HepG2 (cell line): ENCODE results near the gene ILKAP. TPM values are rescaled to one million over a fixed set of nuclear protein-coding genes. Genes with fewer than 3 reads are reported as not detected.
A peak's percentile ranks its signal among the peaks of the same experiment; 100 is the strongest.

Experiments
- CEBPB ChIP-seq: IDR thresholded peaks from 2 replicates; pipeline ENCODE4 v1.6.1; 2011; ENCODE audit warnings: low read depth, low read length, improper control_type of control experiment, borderline replicate concordance
- JDP2 ChIP-seq: sonication (generic); formaldehyde crosslinking; IDR thresholded peaks from 2 replicates; pipeline ENCODE4 v1.8.1; 2022; ENCODE audit warnings: missing genetic modification reagents, borderline replicate concordance
- JUNB ChIP-seq: sonication (generic); formaldehyde crosslinking; IDR thresholded peaks from 2 replicates; pipeline ENCODE4 v1.8.0; 2022; ENCODE audit warnings: missing genetic modification reagents, mild to moderate bottlenecking, borderline replicate concordance
- MED8 ChIP-seq: sonication (generic); formaldehyde crosslinking; IDR thresholded peaks from 2 replicates; pipeline ENCODE4 v1.8.1; 2023; ENCODE audit warnings: mild to moderate bottlenecking, missing genetic modification reagents; ENCODE audit not compliant: insufficient replicate concordance
- PAX8 ChIP-seq: sonication (generic); formaldehyde crosslinking; IDR thresholded peaks from 2 replicates; pipeline ENCODE4 v1.8.0; 2022; ENCODE audit warnings: mild to moderate bottlenecking, missing genetic modification reagents, borderline replicate concordance
- PTBP1 ChIP-seq: fragments of 200-400 bp; formaldehyde crosslinking; IDR thresholded peaks from 2 replicates; pipeline ENCODE4 v1.6.1; 2018; ENCODE audit warnings: low read length, low read depth; ENCODE audit not compliant: poor library complexity, severe bottlenecking
- RAD51 ChIP-seq: fragments of 450-650 bp; IDR thresholded peaks from 2 replicates; pipeline ENCODE4 v1.6.1; 2016; ENCODE audit warnings: borderline replicate concordance
- STAG1 ChIP-seq: sonication (generic); formaldehyde crosslinking; IDR thresholded peaks from 2 replicates; pipeline ENCODE4 v1.4.0; 2020; ENCODE audit warnings: missing genetic modification reagents
- SUZ12 ChIP-seq: fragments of 150-350 bp; IDR thresholded peaks from 2 replicates; pipeline ENCODE4 v1.6.1; 2014; ENCODE audit warnings: low read depth, low read length
- ZBTB21 ChIP-seq: sonication (generic); formaldehyde crosslinking; IDR thresholded peaks from 2 replicates; pipeline ENCODE4 v1.4.0; 2020; ENCODE audit warnings: missing genetic modification reagents
- ZNF317 ChIP-seq: sonication (generic); formaldehyde crosslinking; IDR thresholded peaks from 2 replicates; pipeline ENCODE4 v1.5.0; 2020; ENCODE audit warnings: mild to moderate bottlenecking, missing genetic modification reagents
- ZNF354B ChIP-seq: sonication (generic); formaldehyde crosslinking; IDR thresholded peaks from 2 replicates; pipeline ENCODE4 v1.8.0; 2022; ENCODE audit warnings: mild to moderate bottlenecking, missing genetic modification reagents
- ZNF619 ChIP-seq: sonication (generic); formaldehyde crosslinking; IDR thresholded peaks from 2 replicates; pipeline ENCODE4 v1.4.0; 2020; ENCODE audit warnings: mild to moderate bottlenecking, missing genetic modification reagents
- ZNF737 ChIP-seq: sonication (generic); formaldehyde crosslinking; IDR thresholded peaks from 2 replicates; pipeline ENCODE4 v1.5.0; 2020; ENCODE audit warnings: missing genetic modification reagents, mild to moderate bottlenecking, borderline replicate concordance
- ZNF841 ChIP-seq: sonication (generic); formaldehyde crosslinking; IDR thresholded peaks from 2 replicates; pipeline ENCODE4 v1.8.1; 2023; ENCODE audit warnings: missing genetic modification reagents, borderline replicate concordance
- ZSCAN20 ChIP-seq: sonication (generic); formaldehyde crosslinking; IDR thresholded peaks from 2 replicates; pipeline ENCODE4 v1.4.0; 2020; ENCODE audit warnings: missing genetic modification reagents, mild to moderate bottlenecking, borderline replicate concordance
- polyA plus RNA-seq, 8 experiments: library from polyadenylated mRNA; depleted of rRNA in 3 of 8; stranded (reverse) in 7 of 8; unstranded in 1 of 8; fragments of >200 nt; fragmentation: Illumina TruSeq in 4 of 8; extraction: Trizol in 4 of 8; gene quantifications; 2 replicates each; pipeline versions ENCODE4 v1.2.1 to v1.2.3, GENCODE V29; 2011 to 2016; ENCODE audit warnings: low read depth in 4 of 8, missing spikeins in 1 of 8, mixed read lengths in 1 of 8; ENCODE audit not compliant: insufficient read depth in 1 of 8
- total RNA-seq, 5 experiments: library from RNA; depleted of rRNA; stranded (reverse); fragments of >200 nt; fragmentation: Illumina TruSeq; extraction: Trizol; gene quantifications; 2 replicates each; pipeline ENCODE4 v1.2.3, GENCODE V29; 2016; ENCODE audit warnings: low read depth in 1 of 5
- TF ChIP-seq, protein P1 (sequence below): sonication (generic); formaldehyde crosslinking; IDR thresholded peaks from 2 replicates; pipeline ENCODE4 v1.4.0; 2020; ENCODE audit warnings: missing genetic modification reagents
- TF ChIP-seq, protein P2 (sequence below): sonication (generic); formaldehyde crosslinking; IDR thresholded peaks from 2 replicates; pipeline ENCODE4 v1.4.0; 2020; ENCODE audit warnings: low read depth, mild to moderate bottlenecking, missing genetic modification reagents
- TF ChIP-seq, protein P3 (sequence below): sonication (generic); formaldehyde crosslinking; IDR thresholded peaks from 2 replicates; pipeline ENCODE4 v1.8.0; 2022; ENCODE audit warnings: missing genetic modification reagents, mild to moderate bottlenecking, borderline replicate concordance
- TF ChIP-seq, protein P4 (sequence below): sonication (generic); formaldehyde crosslinking; IDR thresholded peaks from 2 replicates; pipeline ENCODE4 v1.5.0; 2020; ENCODE audit warnings: mild to moderate bottlenecking, missing genetic modification reagents

The ILKAP gene
- total and polyA plus RNA-seq, 2 of the 13 experiments (the other 11 are each of a cell fraction or from before 2014, with no cell fraction given), result 29.6 to 33.1 TPM

DNA sequence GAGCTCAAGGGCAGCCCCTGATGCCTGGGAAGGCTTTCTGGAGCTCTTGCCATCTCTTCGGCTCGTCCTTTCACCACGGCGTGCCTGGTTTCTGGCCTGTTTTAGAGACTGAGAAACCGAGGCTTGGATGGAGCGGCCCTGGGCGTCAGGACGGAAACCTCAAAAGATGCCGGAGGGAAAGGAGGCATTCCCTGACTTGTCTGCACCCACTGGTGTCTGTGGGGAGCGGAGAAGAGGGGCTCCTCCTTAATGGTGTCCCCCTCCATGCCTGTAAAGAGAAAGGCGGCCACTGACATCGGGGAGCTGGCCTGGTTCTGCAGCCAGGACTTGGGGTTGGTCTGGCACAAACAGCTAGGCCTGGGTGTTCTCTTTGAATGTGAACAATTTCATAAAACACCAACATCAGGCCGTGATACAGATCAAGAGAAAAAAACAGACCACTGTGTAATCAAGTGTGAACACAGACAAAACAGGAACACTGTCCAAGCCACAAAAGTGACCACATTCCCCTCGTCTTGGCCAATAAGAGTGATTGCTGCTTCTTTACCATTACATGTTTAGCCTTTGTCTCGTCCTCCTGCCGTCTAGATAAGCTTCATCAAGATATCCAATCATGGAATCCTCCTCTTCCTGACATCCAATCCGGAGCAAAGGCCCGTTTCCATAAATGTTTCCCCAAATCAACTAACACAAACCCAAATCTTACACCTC is 633 bp upstream of the ILKAP start (continued):
- TF ChIP-seq, protein P1, sequence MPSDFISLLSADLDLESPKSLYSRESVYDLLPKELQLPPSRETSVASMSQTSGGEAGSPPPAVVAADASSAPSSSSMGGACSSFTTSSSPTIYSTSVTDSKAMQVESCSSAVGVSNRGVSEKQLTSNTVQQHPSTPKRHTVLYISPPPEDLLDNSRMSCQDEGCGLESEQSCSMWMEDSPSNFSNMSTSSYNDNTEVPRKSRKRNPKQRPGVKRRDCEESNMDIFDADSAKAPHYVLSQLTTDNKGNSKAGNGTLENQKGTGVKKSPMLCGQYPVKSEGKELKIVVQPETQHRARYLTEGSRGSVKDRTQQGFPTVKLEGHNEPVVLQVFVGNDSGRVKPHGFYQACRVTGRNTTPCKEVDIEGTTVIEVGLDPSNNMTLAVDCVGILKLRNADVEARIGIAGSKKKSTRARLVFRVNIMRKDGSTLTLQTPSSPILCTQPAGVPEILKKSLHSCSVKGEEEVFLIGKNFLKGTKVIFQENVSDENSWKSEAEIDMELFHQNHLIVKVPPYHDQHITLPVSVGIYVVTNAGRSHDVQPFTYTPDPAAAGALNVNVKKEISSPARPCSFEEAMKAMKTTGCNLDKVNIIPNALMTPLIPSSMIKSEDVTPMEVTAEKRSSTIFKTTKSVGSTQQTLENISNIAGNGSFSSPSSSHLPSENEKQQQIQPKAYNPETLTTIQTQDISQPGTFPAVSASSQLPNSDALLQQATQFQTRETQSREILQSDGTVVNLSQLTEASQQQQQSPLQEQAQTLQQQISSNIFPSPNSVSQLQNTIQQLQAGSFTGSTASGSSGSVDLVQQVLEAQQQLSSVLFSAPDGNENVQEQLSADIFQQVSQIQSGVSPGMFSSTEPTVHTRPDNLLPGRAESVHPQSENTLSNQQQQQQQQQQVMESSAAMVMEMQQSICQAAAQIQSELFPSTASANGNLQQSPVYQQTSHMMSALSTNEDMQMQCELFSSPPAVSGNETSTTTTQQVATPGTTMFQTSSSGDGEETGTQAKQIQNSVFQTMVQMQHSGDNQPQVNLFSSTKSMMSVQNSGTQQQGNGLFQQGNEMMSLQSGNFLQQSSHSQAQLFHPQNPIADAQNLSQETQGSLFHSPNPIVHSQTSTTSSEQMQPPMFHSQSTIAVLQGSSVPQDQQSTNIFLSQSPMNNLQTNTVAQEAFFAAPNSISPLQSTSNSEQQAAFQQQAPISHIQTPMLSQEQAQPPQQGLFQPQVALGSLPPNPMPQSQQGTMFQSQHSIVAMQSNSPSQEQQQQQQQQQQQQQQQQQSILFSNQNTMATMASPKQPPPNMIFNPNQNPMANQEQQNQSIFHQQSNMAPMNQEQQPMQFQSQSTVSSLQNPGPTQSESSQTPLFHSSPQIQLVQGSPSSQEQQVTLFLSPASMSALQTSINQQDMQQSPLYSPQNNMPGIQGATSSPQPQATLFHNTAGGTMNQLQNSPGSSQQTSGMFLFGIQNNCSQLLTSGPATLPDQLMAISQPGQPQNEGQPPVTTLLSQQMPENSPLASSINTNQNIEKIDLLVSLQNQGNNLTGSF (CRISPR knock-in tag), result no peak
- TF ChIP-seq JDP2 (CRISPR knock-in tag) (no peak), JUNB (CRISPR knock-in tag) (no peak), ZNF841 (no peak), ZBTB21 (CRISPR knock-in tag) (no peak), PTBP1 (no peak), ZSCAN20 (no peak), ZNF619 (no peak), CEBPB (no peak), PAX8 (CRISPR knock-in tag) (no peak), ZNF317 (CRISPR knock-in tag) (no peak), SUZ12 (no peak), ZNF737 (no peak), RAD51 (no peak), STAG1 (CRISPR knock-in tag) (no peak), ZNF354B (CRISPR knock-in tag) (0 out of 2 replicates have a peak, but pooled peaks have one; percentile 24), MED8 (CRISPR knock-in tag) (peak; percentile 56)
- TF ChIP-seq, protein P2, sequence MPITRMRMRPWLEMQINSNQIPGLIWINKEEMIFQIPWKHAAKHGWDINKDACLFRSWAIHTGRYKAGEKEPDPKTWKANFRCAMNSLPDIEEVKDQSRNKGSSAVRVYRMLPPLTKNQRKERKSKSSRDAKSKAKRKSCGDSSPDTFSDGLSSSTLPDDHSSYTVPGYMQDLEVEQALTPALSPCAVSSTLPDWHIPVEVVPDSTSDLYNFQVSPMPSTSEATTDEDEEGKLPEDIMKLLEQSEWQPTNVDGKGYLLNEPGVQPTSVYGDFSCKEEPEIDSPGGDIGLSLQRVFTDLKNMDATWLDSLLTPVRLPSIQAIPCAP (CRISPR knock-in tag), result no peak
- TF ChIP-seq, protein P3, sequence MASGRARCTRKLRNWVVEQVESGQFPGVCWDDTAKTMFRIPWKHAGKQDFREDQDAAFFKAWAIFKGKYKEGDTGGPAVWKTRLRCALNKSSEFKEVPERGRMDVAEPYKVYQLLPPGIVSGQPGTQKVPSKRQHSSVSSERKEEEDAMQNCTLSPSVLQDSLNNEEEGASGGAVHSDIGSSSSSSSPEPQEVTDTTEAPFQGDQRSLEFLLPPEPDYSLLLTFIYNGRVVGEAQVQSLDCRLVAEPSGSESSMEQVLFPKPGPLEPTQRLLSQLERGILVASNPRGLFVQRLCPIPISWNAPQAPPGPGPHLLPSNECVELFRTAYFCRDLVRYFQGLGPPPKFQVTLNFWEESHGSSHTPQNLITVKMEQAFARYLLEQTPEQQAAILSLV, result 0 out of 2 replicates have a peak, but pooled peaks have one; percentile 44
- TF ChIP-seq, protein P4, sequence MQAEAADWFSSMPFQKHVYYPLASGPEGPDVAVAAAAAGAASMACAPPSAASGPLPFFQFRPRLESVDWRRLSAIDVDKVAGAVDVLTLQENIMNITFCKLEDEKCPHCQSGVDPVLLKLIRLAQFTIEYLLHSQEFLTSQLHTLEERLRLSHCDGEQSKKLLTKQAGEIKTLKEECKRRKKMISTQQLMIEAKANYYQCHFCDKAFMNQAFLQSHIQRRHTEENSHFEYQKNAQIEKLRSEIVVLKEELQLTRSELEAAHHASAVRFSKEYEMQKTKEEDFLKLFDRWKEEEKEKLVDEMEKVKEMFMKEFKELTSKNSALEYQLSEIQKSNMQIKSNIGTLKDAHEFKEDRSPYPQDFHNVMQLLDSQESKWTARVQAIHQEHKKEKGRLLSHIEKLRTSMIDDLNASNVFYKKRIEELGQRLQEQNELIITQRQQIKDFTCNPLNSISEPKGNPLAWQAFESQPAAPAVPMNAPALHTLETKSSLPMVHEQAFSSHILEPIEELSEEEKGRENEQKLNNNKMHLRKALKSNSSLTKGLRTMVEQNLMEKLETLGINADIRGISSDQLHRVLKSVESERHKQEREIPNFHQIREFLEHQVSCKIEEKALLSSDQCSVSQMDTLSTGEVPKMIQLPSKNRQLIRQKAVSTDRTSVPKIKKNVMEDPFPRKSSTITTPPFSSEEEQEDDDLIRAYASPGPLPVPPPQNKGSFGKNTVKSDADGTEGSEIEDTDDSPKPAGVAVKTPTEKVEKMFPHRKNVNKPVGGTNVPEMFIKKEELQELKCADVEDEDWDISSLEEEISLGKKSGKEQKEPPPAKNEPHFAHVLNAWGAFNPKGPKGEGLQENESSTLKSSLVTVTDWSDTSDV (CRISPR knock-in tag), result no peak
